ENCODE data around the gene CENPT. TPM values are rescaled to one million over a fixed set of nuclear protein-coding genes. Genes with fewer than 3 reads are reported as not detected.

The CENPT gene
- total and polyA plus RNA-seq, 2 donors (not counting 3 experiments of a cell fraction or from before 2014, with no cell fraction given): 60.3 to 61.3 TPM

- ChIA-PET CTCF (interaction anchor here (0.9 to 1.7 kb wide), 2 partner anchors 38 to 153 kb away, joined by 3 to 5 read pairs; no protein-coding TSS in a partner anchor), POLR2A (no interaction called here)
- TF ChIP-seq MAX (IDR thresholded peaks at IDR 0.05; ENCODE audit: insufficient read depth, insufficient read length) (no peak), CTCF (IDR thresholded peaks at IDR 0.05; ENCODE audit: extremely low read depth in 1 of 2, insufficient read depth in 1 of 2, low read depth in 1 of 2, low read length in 2 of 2) (no peak), MYC (IDR thresholded peaks at IDR 0.05; ENCODE audit: low read depth, low read length) (no peak), EZH2 (IDR thresholded peaks at IDR 0.05; ENCODE audit: borderline replicate concordance, low read depth, low read length, severe bottlenecking) (no peak), FOS (IDR thresholded peaks at IDR 0.05; ENCODE audit: borderline replicate concordance, insufficient read depth, low read length) (no peak), GATA2 (IDR thresholded peaks at IDR 0.05; ENCODE audit: insufficient read depth, insufficient read length, low read depth, low read length) (no peak)
- BruUV-seq (replicated peaks): no TSS peak
- Histone ChIP-seq H3K4me2 (ENCODE audit: insufficient read depth, low read length) (no peak overlapping the region), H4K20me1 (replicated peaks; ENCODE audit: control insufficient read depth, extremely low read depth, insufficient read depth, low read length) (no peaks in the 10 kb centered on the region), H3K4me1 (ENCODE audit: control insufficient read depth, extremely low read depth, insufficient read depth, low read length) (peaks cover 3% of the 10 kb centered on the region), H3K27me3 (ENCODE audit: control insufficient read depth in 2 of 2, insufficient read depth in 2 of 2, low read length in 2 of 2) (no peaks in the 10 kb centered on the region), H3K36me3 (ENCODE audit: control insufficient read depth in 2 of 2, extremely low read depth in 1 of 2, insufficient read depth in 2 of 2, low read length in 2 of 2) (peaks cover 0 to 26% of the 10 kb centered on the region in 2 experiments), H3K9me3 (replicated peaks; ENCODE audit: control insufficient read depth, insufficient read depth, low read length) (no peaks in the 10 kb centered on the region), H3K79me2 (ENCODE audit: control insufficient read depth, insufficient read depth, low read length) (peaks cover under 1% of the 10 kb centered on the region), H3K9me1 (replicated peaks; ENCODE audit: control insufficient read depth, extremely low read depth, insufficient read depth, low read length) (no peaks in the 10 kb centered on the region), H3K9ac (replicated peaks; ENCODE audit: extremely low read depth, insufficient read depth, low read length) (no peak overlapping the region), H3K4me3 (replicated peaks in 1 of 3; ENCODE audit: insufficient read depth in 1 of 3, low read depth in 1 of 3, low read length in 3 of 3) (no peak overlapping the region), H2AFZ (ENCODE audit: low read depth, low read length) (no peak overlapping the region), H3K27ac (ENCODE audit: insufficient read depth, low read depth, low read length) (no peak overlapping the region)
- no peak for DNase-seq (ENCODE audit: low read depth, low spot score)
- no peak for FAIRE-seq
- intact Hi-C loops (cut with micrococcal nuclease) (no loop called here), dilution Hi-C loops (cut with MboI; ENCODE audit: extremely low pct_ligation_motif_present, low sequenced_read_pairs) (no loop called here)
These were observed 40.8 kb upstream of the CENPT start for GRCh38 chr16:67888331-67888730.
